H9 (cell line): ENCODE measurements around the gene CCDC102A. TPM values are rescaled to one million over a fixed set of nuclear protein-coding genes. Genes with fewer than 3 reads are reported as not detected.

ENCODE experiments used
- DNase-seq: peaks from one replicate; pipeline ENCODE4 v3.0.0-alpha.2; 2017
- H2AFZ ChIP-seq: one replicate; pipeline ENCODE4 v1.6.1; 2013; ENCODE audit warnings: mild to moderate bottlenecking, low read length, control low read depth, moderate library complexity
- H2AK5ac ChIP-seq: 2 replicates; pipeline ENCODE4 v1.6.1; 2013; ENCODE audit warnings: low read length, control low read depth, mixed read lengths; ENCODE audit not compliant: insufficient read length
- H2BK120ac ChIP-seq: one replicate; pipeline ENCODE4 v1.6.1; 2013; ENCODE audit warnings: low read depth, mild to moderate bottlenecking, low read length, control low read depth, inconsistent platforms; ENCODE audit not compliant: poor library complexity, severe bottlenecking
- H2BK12ac ChIP-seq: 2 replicates; pipeline ENCODE4 v1.6.1; 2013; ENCODE audit warnings: low read length, control low read depth, mixed read lengths, low read depth; ENCODE audit not compliant: insufficient read length
- H2BK15ac ChIP-seq: 2 replicates; pipeline ENCODE4 v1.6.1; 2013; ENCODE audit warnings: low read depth, low read length, control low read depth
- H2BK20ac ChIP-seq: one replicate; pipeline ENCODE4 v1.6.1; 2013; ENCODE audit warnings: low read depth, mild to moderate bottlenecking, low read length, control low read depth, inconsistent platforms; ENCODE audit not compliant: poor library complexity, severe bottlenecking
- H2BK5ac ChIP-seq: 2 replicates; pipeline ENCODE4 v1.6.1; 2013; ENCODE audit warnings: low read length, control low read depth, mixed read lengths; ENCODE audit not compliant: insufficient read length
- H3K14ac ChIP-seq: 2 replicates; pipeline ENCODE4 v1.6.1; 2013; ENCODE audit warnings: low read length, control low read depth; ENCODE audit not compliant: insufficient read depth
- H3K18ac ChIP-seq: 2 replicates; pipeline ENCODE4 v1.6.1; 2013; ENCODE audit warnings: low read depth, mild to moderate bottlenecking, mixed read lengths, low read length, control low read depth; ENCODE audit not compliant: insufficient read length
- H3K23ac ChIP-seq: 2 replicates; pipeline ENCODE4 v1.6.1; 2013; ENCODE audit warnings: low read length, control low read depth, mixed read lengths, low read depth; ENCODE audit not compliant: insufficient read length
- H3K23me2 ChIP-seq: 2 replicates; pipeline ENCODE4 v1.6.1; 2013; ENCODE audit warnings: low read depth, mild to moderate bottlenecking, mixed read lengths, low read length, control low read depth; ENCODE audit not compliant: insufficient read length, poor library complexity, severe bottlenecking
- H3K27ac ChIP-seq: 2 replicates; pipeline ENCODE4 v1.5.1; 2013; ENCODE audit warnings: low read length, control low read depth, mixed read lengths, low read depth; ENCODE audit not compliant: insufficient read length
- H3K27me3 ChIP-seq: 2 replicates; pipeline ENCODE4 v1.6.1; 2013; ENCODE audit warnings: low read length, control low read depth, inconsistent platforms; ENCODE audit not compliant: insufficient read depth
- H3K4ac ChIP-seq: 2 replicates; pipeline ENCODE4 v1.6.1; 2013; ENCODE audit warnings: low read depth, mild to moderate bottlenecking, control low read depth, inconsistent platforms, low read length, moderate library complexity
- H3K4me1 ChIP-seq: 2 replicates; pipeline ENCODE4 v1.6.1; 2013; ENCODE audit warnings: low read length, control low read depth, inconsistent platforms; ENCODE audit not compliant: insufficient read depth
- H3K4me2 ChIP-seq: 2 replicates; pipeline ENCODE4 v1.6.1; 2013; ENCODE audit warnings: low read length, control low read depth, mixed read lengths; ENCODE audit not compliant: insufficient read length, insufficient read depth
- H3K56ac ChIP-seq: 2 replicates; pipeline ENCODE4 v1.6.1; 2013; ENCODE audit warnings: low read depth, mild to moderate bottlenecking, mixed read lengths, low read length, control low read depth; ENCODE audit not compliant: insufficient read length
- H3K79me1 ChIP-seq: 2 replicates; pipeline ENCODE4 v1.6.1; 2013; ENCODE audit warnings: low read depth, mild to moderate bottlenecking, moderate library complexity, low read length, control low read depth, inconsistent platforms; ENCODE audit not compliant: insufficient read depth, poor library complexity, severe bottlenecking
- H3K79me2 ChIP-seq: 2 replicates; pipeline ENCODE4 v1.6.1; 2013; ENCODE audit warnings: low read length, control low read depth, inconsistent platforms; ENCODE audit not compliant: insufficient read depth
- H3K9ac ChIP-seq: 2 replicates; pipeline ENCODE4 v1.6.1; 2013; ENCODE audit warnings: low read length, control low read depth, mixed read lengths; ENCODE audit not compliant: insufficient read length; ENCODE audit errors: extremely low read depth
- H3K9me3 ChIP-seq: one replicate; pipeline ENCODE4 v1.6.1; 2013; ENCODE audit warnings: low read depth, low read length, inconsistent platforms; ENCODE audit not compliant: control insufficient read depth
- H3T11ph ChIP-seq: one replicate; pipeline ENCODE4 v1.6.1; 2013; ENCODE audit warnings: mild to moderate bottlenecking, low read length, control low read depth, inconsistent platforms
- H4K20me1 ChIP-seq: one replicate; pipeline ENCODE4 v1.6.1; 2013; ENCODE audit not compliant: control insufficient read depth, insufficient read length, insufficient read depth
- H4K5ac ChIP-seq: 2 replicates; pipeline ENCODE4 v1.6.1; 2013; ENCODE audit warnings: low read depth, mild to moderate bottlenecking, mixed read lengths, low read length, control low read depth; ENCODE audit not compliant: insufficient read length
- H4K8ac ChIP-seq: replicated peaks from 2 replicates; pipeline ENCODE4 v1.6.1; 2013; ENCODE audit warnings: low read length, control low read depth, mixed read lengths, low read depth; ENCODE audit not compliant: insufficient read length
- H4K91ac ChIP-seq: 2 replicates; pipeline ENCODE4 v1.6.1; 2013; ENCODE audit warnings: low read depth, mild to moderate bottlenecking, moderate library complexity, mixed read lengths, low read length, control low read depth; ENCODE audit not compliant: insufficient read length
- H3K27ac Mint-ChIP-seq, 3 experiments: 2 replicates in 2 of 3; 3 replicates in 1 of 3; pipeline ENCODE4 v1.8.0; 2020 to 2021; ENCODE audit warnings: mixed read lengths in 3 of 3, mild to moderate bottlenecking in 1 of 3, moderate library complexity in 1 of 3
- H3K27me3 Mint-ChIP-seq: 2 replicates; pipeline ENCODE4 v1.8.0; 2021; ENCODE audit warnings: low read depth, mild to moderate bottlenecking, moderate library complexity, mixed read lengths
- H3K36me3 Mint-ChIP-seq, 3 experiments: 2 replicates in 2 of 3; 3 replicates in 1 of 3; pipeline ENCODE4 v1.8.0; 2020 to 2021; ENCODE audit warnings: low read depth in 3 of 3, mixed read lengths in 3 of 3; ENCODE audit not compliant: insufficient read depth in 1 of 3
- H3K4me1 Mint-ChIP-seq, 2 experiments: 2 replicates each; pipeline ENCODE4 v1.8.0; 2020; ENCODE audit warnings: mixed read lengths in 2 of 2
- H3K4me3 Mint-ChIP-seq, 2 experiments: 2 replicates in 1 of 2; 3 replicates in 1 of 2; pipeline ENCODE4 v1.8.0; 2020 to 2021; ENCODE audit warnings: mild to moderate bottlenecking in 2 of 2, mixed read lengths in 2 of 2, moderate library complexity in 1 of 2
- H3K9me3 Mint-ChIP-seq, 2 experiments: 2 replicates in 1 of 2; 3 replicates in 1 of 2; pipeline ENCODE4 v1.8.0; 2020; ENCODE audit warnings: mild to moderate bottlenecking in 2 of 2, mixed read lengths in 2 of 2, moderate library complexity in 1 of 2
- WGBS: extraction: QIAGEN DNeasy Blood & Tissue Kit; methylation state at CpG from one replicate; pipeline ENCODE4 v1.1.7; 2013; ENCODE audit warnings: missing lambda C conversion rate, low lambda C conversion rate, mixed read lengths; ENCODE audit not compliant: insufficient read length; ENCODE audit errors: extremely low coverage; 5-methylcytosine and 5-hydroxymethylcytosine counted together
- total RNA-seq: library from RNA; stranded (reverse); gene quantifications from 2 replicates; pipeline ENCODE4 v1.2.1, GENCODE V29; 2021
- TF ChIP-seq, protein P1 (sequence below): fragments of 200-600 bp; sonication (generic); conservative IDR thresholded peaks from 3 replicates; pipeline ENCODE4 v1.8.0; 2021; ENCODE audit warnings: antibody characterized with exemption, mild to moderate bottlenecking

CCDC102A gene
- total RNA-seq, 1 experiment from 2014 or later: 8.2 TPM

DNA sequence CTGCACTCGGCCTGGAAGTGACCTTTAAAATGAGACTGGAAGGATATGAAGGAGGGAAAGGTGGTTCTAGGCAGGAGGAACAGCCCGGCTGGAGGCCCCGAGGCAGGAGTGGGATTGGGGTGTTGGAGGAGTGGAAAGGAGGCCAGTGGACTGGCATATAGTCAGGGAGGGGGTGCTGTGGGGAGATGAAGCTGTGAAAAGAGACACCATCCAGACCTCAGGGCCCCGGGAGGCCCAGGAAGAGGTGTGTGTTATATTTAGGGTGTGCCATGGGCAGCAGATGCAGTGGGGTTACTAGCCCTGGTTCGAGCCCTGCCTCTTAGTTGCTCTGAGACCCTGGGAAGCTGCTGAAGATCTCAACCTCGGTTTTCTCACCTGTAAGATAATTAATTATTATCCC, 31.2 kb downstream of the CCDC102A start:
- Histone ChIP-seq H3K56ac (no peak overlapping the region), H3K4me2 (no peak overlapping the region), H4K8ac (no peak overlapping the region), H3K23me2 (no peaks in the 10 kb centered on the region), H3K4ac (no peak overlapping the region), H3K23ac (no peak overlapping the region), H3K14ac (no peak overlapping the region), H3K27ac (no peak overlapping the region), H4K5ac (no peak overlapping the region), H3K9ac (no peak overlapping the region), H4K91ac (no peak overlapping the region), H2BK12ac (no peak overlapping the region), H3K4me1 (no peaks in the 10 kb centered on the region; the same call in 1 of the 2 replicates), H3K79me2 (no peaks in the 10 kb centered on the region), H3T11ph (no peak overlapping the region), H2AK5ac (no peak overlapping the region), H2AFZ (no peak overlapping the region), H4K20me1 (no peaks in the 10 kb centered on the region), H3K27me3 (no peaks in the 10 kb centered on the region), H2BK5ac (no peak overlapping the region), H2BK120ac (no peak overlapping the region), H3K18ac (no peak overlapping the region), H3K79me1 (no peaks in the 10 kb centered on the region), H2BK15ac (no peak overlapping the region), H3K9me3 (no peaks in the 10 kb centered on the region), H2BK20ac (no peak overlapping the region)
- no peak for DNase-seq
- TF ChIP-seq, protein P1, sequence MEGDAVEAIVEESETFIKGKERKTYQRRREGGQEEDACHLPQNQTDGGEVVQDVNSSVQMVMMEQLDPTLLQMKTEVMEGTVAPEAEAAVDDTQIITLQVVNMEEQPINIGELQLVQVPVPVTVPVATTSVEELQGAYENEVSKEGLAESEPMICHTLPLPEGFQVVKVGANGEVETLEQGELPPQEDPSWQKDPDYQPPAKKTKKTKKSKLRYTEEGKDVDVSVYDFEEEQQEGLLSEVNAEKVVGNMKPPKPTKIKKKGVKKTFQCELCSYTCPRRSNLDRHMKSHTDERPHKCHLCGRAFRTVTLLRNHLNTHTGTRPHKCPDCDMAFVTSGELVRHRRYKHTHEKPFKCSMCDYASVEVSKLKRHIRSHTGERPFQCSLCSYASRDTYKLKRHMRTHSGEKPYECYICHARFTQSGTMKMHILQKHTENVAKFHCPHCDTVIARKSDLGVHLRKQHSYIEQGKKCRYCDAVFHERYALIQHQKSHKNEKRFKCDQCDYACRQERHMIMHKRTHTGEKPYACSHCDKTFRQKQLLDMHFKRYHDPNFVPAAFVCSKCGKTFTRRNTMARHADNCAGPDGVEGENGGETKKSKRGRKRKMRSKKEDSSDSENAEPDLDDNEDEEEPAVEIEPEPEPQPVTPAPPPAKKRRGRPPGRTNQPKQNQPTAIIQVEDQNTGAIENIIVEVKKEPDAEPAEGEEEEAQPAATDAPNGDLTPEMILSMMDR: no peak
- Mint-ChIP-seq H3K27ac (no peak overlapping the region; a peak in 1 of 7 replicates), H3K4me3 (no peak overlapping the region; a peak in 1 of 5 replicates), H3K9me3 (no peaks in the 10 kb centered on the region), H3K36me3 (no peaks in the 10 kb centered on the region), H3K27me3 (peaks cover 6% of the 10 kb centered on the region), H3K4me1 (peaks cover 14 to 24% of the 10 kb centered on the region in 2 experiments)
- WGBS: no CpG with 5 or more reads among the region's 6 CpGs
